Activated T-helper 1 cell treated with anti-CD3 and anti-CD28 coated beads, Interleukin-2, amount 50 U/mL, for 16 hours (primary cell): Measurements from ENCODE around the gene ADAM12.

Source experiments
- DNase-seq, 2 donors: peaks; one replicate each; pipeline ENCODE4 v3.0.0-alpha.2; 2020; ENCODE audit warnings: low read depth in 1 of 2, low spot score in 1 of 2

ADAM12 gene

GRCh38 chr10:126124046-126124445, 264.2 kb downstream of the ADAM12 start:
- no peak for DNase-seq

- DNase-seq: no peak
Observed at GRCh38 chr10:126123466-126123865, 264.8 kb downstream of the ADAM12 start.

- DNase-seq: no peak
Observed at GRCh38 chr10:126122881-126123280, 265.4 kb downstream of the ADAM12 start.

- DNase-seq: no peak
Observed at GRCh38 chr10:126119599-126119998, 268.7 kb downstream of the ADAM12 start.

GRCh38 chr10:126118476-126118875, 269.8 kb downstream of the ADAM12 start:
- DNase-seq: no peak

- DNase-seq: no peak
Observed at GRCh38 chr10:126117196-126117595, 271.1 kb downstream of the ADAM12 start.

GRCh38 chr10:126115886-126116285, 272.4 kb downstream of the ADAM12 start:
- no peak for DNase-seq

GRCh38 chr10:126114884-126115555, 273.3 kb downstream of the ADAM12 start:
- no peak for DNase-seq

- no peak for DNase-seq
Observed at GRCh38 chr10:126111516-126111915, 276.8 kb downstream of the ADAM12 start.

GRCh38 chr10:126110489-126111180, 277.6 kb downstream of the ADAM12 start:
- no peak for DNase-seq

GRCh38 chr10:126109893-126110292, 278.4 kb downstream of the ADAM12 start:
- DNase-seq: no peak

GRCh38 chr10:126108693-126109092, 279.6 kb downstream of the ADAM12 start:
- no peak for DNase-seq

- DNase-seq: no peak
Observed at GRCh38 chr10:126104767-126105166, 283.5 kb downstream of the ADAM12 start.

GRCh38 chr10:126102636-126103035, 285.6 kb downstream of the ADAM12 start:
- no peak for DNase-seq

GRCh38 chr10:126101736-126102135, 286.5 kb downstream of the ADAM12 start:
- no peak for DNase-seq

- no peak for DNase-seq
Observed at GRCh38 chr10:126101325-126101724, 287.0 kb downstream of the ADAM12 start.

GRCh38 chr10:126099366-126099765, 288.9 kb downstream of the ADAM12 start:
- DNase-seq: no peak

- no peak for DNase-seq
Observed at GRCh38 chr10:126098226-126098581, 290.1 kb downstream of the ADAM12 start.

- DNase-seq: no peak
Observed at GRCh38 chr10:126097558-126098225, 290.6 kb downstream of the ADAM12 start.

GRCh38 chr10:126094537-126094936, 293.7 kb downstream of the ADAM12 start:
- no peak for DNase-seq

- no peak for DNase-seq
Observed at GRCh38 chr10:126092366-126093215, 295.7 kb downstream of the ADAM12 start.
